MM.1S (cell line): Measurements from ENCODE around the gene KIDINS220.

Experiments
- DNase-seq: peaks from one replicate; pipeline ENCODE4 v3.0.0-alpha.2; 2015
- H2AFZ ChIP-seq: fragments of 300-600 bp; sonication (generic); 2 replicates; pipeline ENCODE4 v1.6.0; 2016; ENCODE audit warnings: antibody characterized with exemption, low read length
- H3F3A ChIP-seq: fragments of 300-600 bp; sonication (generic); 2 replicates; pipeline ENCODE4 v1.6.1; 2016; ENCODE audit warnings: mild to moderate bottlenecking, antibody characterized with exemption, low read length, moderate library complexity, mixed read lengths; ENCODE audit not compliant: insufficient read depth
- H3K27ac ChIP-seq: fragments of 300-600 bp; sonication (generic); 2 replicates; pipeline ENCODE4 v1.5.1; 2016; ENCODE audit warnings: mild to moderate bottlenecking, low read length
- H3K27me3 ChIP-seq: fragments of 300-600 bp; sonication (generic); replicated peaks from 2 replicates; pipeline ENCODE4 v1.6.0; 2016; ENCODE audit warnings: low read length; ENCODE audit not compliant: insufficient read depth
- H3K36me3 ChIP-seq: fragments of 300-600 bp; sonication (generic); replicated peaks from 2 replicates; pipeline ENCODE4 v1.6.1; 2016; ENCODE audit warnings: mild to moderate bottlenecking, low read length, mixed read lengths; ENCODE audit not compliant: insufficient read depth
- H3K4me1 ChIP-seq: fragments of 300-600 bp; sonication (generic); 2 replicates; pipeline ENCODE4 v1.6.1; 2016; ENCODE audit warnings: low read length, mixed read lengths
- H3K4me2 ChIP-seq: fragments of 300-600 bp; sonication (generic); 2 replicates; pipeline ENCODE4 v1.6.0; 2016; ENCODE audit warnings: low read depth, low read length
- H3K4me3 ChIP-seq: fragments of 300-600 bp; sonication (generic); 2 replicates; pipeline ENCODE4 v1.5.1; 2016; ENCODE audit warnings: low read length, mixed read lengths
- H3K79me2 ChIP-seq: fragments of 300-600 bp; sonication (generic); 2 replicates; pipeline ENCODE4 v1.6.1; 2016; ENCODE audit warnings: mixed run types, low read length, mixed read lengths
- H3K9ac ChIP-seq: fragments of 300-600 bp; sonication (generic); 2 replicates; pipeline ENCODE4 v1.6.1; 2016; ENCODE audit warnings: low read length, mixed read lengths
- H3K9me2 ChIP-seq: fragments of 300-600 bp; sonication (generic); replicated peaks from 2 replicates; pipeline ENCODE4 v1.6.1; 2016; ENCODE audit warnings: mild to moderate bottlenecking, low read length, mixed read lengths; ENCODE audit not compliant: insufficient read depth
- H3K9me3 ChIP-seq: fragments of 300-600 bp; sonication (generic); replicated peaks from 2 replicates; pipeline ENCODE4 v1.6.1; 2016; ENCODE audit warnings: mild to moderate bottlenecking, low read length, mixed read lengths; ENCODE audit not compliant: insufficient read depth
- H4K20me1 ChIP-seq: fragments of 300-600 bp; sonication (generic); 2 replicates; pipeline ENCODE4 v1.6.1; 2016; ENCODE audit warnings: mild to moderate bottlenecking, low read length, moderate library complexity, mixed read lengths; ENCODE audit not compliant: insufficient read depth
- CTCF ChIP-seq: fragments of 300-600 bp; sonication (generic); IDR thresholded peaks from 2 replicates; pipeline ENCODE4 v1.5.1; 2016; ENCODE audit warnings: antibody characterized with exemption, low read length, mixed read lengths
- EZH2 ChIP-seq: fragments of 300-600 bp; sonication (generic); optimal IDR thresholded peaks from 2 replicates; pipeline ENCODE3; 2017; ENCODE audit warnings: low read depth, mild to moderate bottlenecking, antibody characterized with exemption, low read length, mixed read lengths
- EZH2phosphoT487 ChIP-seq: fragments of 300-600 bp; sonication (generic); IDR thresholded peaks from 2 replicates; pipeline ENCODE4 v1.6.1; 2018; ENCODE audit warnings: antibody characterized with exemption, low read length

The KIDINS220 gene

GRCh38 chr2:8728305-8729015, 109.0 kb downstream of the KIDINS220 start:
- Histone ChIP-seq H3K9ac (no peak overlapping the region), H3K4me2 (no peak overlapping the region), H2AFZ (no peak overlapping the region), H3K27me3 (no peaks in the 10 kb centered on the region), H3K27ac (no peak overlapping the region), H3K4me3 (no peak overlapping the region), H4K20me1 (no peaks in the 10 kb centered on the region), H3K4me1 (no peaks in the 10 kb centered on the region), H3F3A (no peaks in the 10 kb centered on the region), H3K36me3 (0 out of 2 replicates have a peak, but pooled peaks cover 4% of the 10 kb centered on the region), H3K79me2 (no peaks in the 10 kb centered on the region), H3K9me2 (no peaks in the 10 kb centered on the region), H3K9me3 (no peaks in the 10 kb centered on the region)
- TF ChIP-seq EZH2 (no peak), EZH2phosphoT487 (no peak), CTCF (no peak)
- no peak for DNase-seq

GRCh38 chr2:8725838-8726237, 111.6 kb downstream of the KIDINS220 start:
- Histone ChIP-seq H3K4me3 (no peak overlapping the region), H3K9ac (no peak overlapping the region), H3K36me3 (no peaks in the 10 kb centered on the region), H4K20me1 (no peaks in the 10 kb centered on the region), H3K27me3 (no peaks in the 10 kb centered on the region), H2AFZ (no peak overlapping the region), H3K9me3 (no peaks in the 10 kb centered on the region), H3K4me2 (no peak overlapping the region), H3K79me2 (no peaks in the 10 kb centered on the region), H3K9me2 (no peaks in the 10 kb centered on the region), H3K27ac (no peak overlapping the region), H3F3A (no peaks in the 10 kb centered on the region), H3K4me1 (no peaks in the 10 kb centered on the region)
- DNase-seq = no peak
- TF ChIP-seq EZH2phosphoT487 (no peak), CTCF (no peak), EZH2 (no peak)

GRCh38 chr2:8722986-8723385, 114.4 kb downstream of the KIDINS220 start:
- Histone ChIP-seq H3K36me3 (no peaks in the 10 kb centered on the region), H3K9me3 (no peaks in the 10 kb centered on the region), H3K9me2 (no peaks in the 10 kb centered on the region), H3K27me3 (no peaks in the 10 kb centered on the region), H2AFZ (no peak overlapping the region), H4K20me1 (no peaks in the 10 kb centered on the region), H3K4me3 (no peak overlapping the region), H3K4me1 (no peaks in the 10 kb centered on the region), H3F3A (no peaks in the 10 kb centered on the region), H3K27ac (no peak overlapping the region), H3K9ac (no peak overlapping the region), H3K79me2 (no peaks in the 10 kb centered on the region), H3K4me2 (no peak overlapping the region)
- TF ChIP-seq EZH2phosphoT487 (no peak), CTCF (no peak), EZH2 (no peak)
- no peak for DNase-seq
